Hepatocyte (in vitro differentiated cells): ENCODE data around the gene XPO4. TPM values are rescaled to one million over a fixed set of nuclear protein-coding genes. Genes with fewer than 3 reads are reported as not detected.

Experiments
- DNase-seq: peaks from one replicate; pipeline ENCODE4 v3.0.0-alpha.2; 2016; ENCODE audit warnings: low spot score
- H2AFZ ChIP-seq: fragments of 200-600 bp; sonication (generic); 2 replicates; pipeline ENCODE4 v1.6.0; 2016; ENCODE audit warnings: antibody characterized with exemption, mild to moderate bottlenecking
- H3K27ac ChIP-seq: fragments of 200-600 bp; sonication (generic); 2 replicates; pipeline ENCODE4 v1.5.1; 2016; ENCODE audit warnings: mild to moderate bottlenecking
- H3K27me3 ChIP-seq: fragments of 200-600 bp; sonication (generic); 2 replicates; pipeline ENCODE4 v1.6.1; 2016
- H3K36me3 ChIP-seq: fragments of 200-600 bp; sonication (generic); replicated peaks from 2 replicates; pipeline ENCODE4 v1.5.1; 2016; ENCODE audit warnings: low read depth; ENCODE audit not compliant: insufficient read depth
- H3K4me1 ChIP-seq: fragments of 200-600 bp; sonication (generic); 2 replicates; pipeline ENCODE4 v1.5.1; 2016; ENCODE audit warnings: mild to moderate bottlenecking, moderate library complexity; ENCODE audit not compliant: insufficient read depth
- H3K4me2 ChIP-seq: fragments of 200-600 bp; sonication (generic); 2 replicates; pipeline ENCODE4 v1.6.0; 2016
- H3K4me3 ChIP-seq: fragments of 200-600 bp; sonication (generic); 2 replicates; pipeline ENCODE4 v1.5.1; 2016; ENCODE audit warnings: mild to moderate bottlenecking
- H3K79me2 ChIP-seq: fragments of 200-600 bp; sonication (generic); 2 replicates; pipeline ENCODE4 v1.6.0; 2017; ENCODE audit warnings: mild to moderate bottlenecking
- H3K9me2 ChIP-seq: fragments of 200-600 bp; sonication (generic); replicated peaks from 2 replicates; pipeline ENCODE4 v1.6.0; 2017; ENCODE audit warnings: mild to moderate bottlenecking; ENCODE audit not compliant: insufficient read depth
- H3K9me3 ChIP-seq: fragments of 200-600 bp; sonication (generic); 2 replicates; pipeline ENCODE4 v1.5.1; 2016; ENCODE audit warnings: low read depth, mild to moderate bottlenecking
- H4K20me1 ChIP-seq: fragments of 200-600 bp; sonication (generic); 2 replicates; pipeline ENCODE4 v1.6.0; 2016; ENCODE audit warnings: mild to moderate bottlenecking; ENCODE audit not compliant: insufficient read depth, poor library complexity, severe bottlenecking
- EZH2 ChIP-seq: fragments of 200-600 bp; sonication (generic); IDR thresholded peaks from 2 replicates; pipeline ENCODE4 v1.6.1; 2016; ENCODE audit warnings: antibody characterized with exemption, mild to moderate bottlenecking, borderline replicate concordance
- EZH2phosphoT487 ChIP-seq: fragments of 200-600 bp; sonication (generic); IDR thresholded peaks from one replicate; pipeline ENCODE4 v1.6.1; 2018; ENCODE audit warnings: antibody characterized with exemption, mild to moderate bottlenecking, low read depth, moderate library complexity; ENCODE audit not compliant: unreplicated experiment, severe bottlenecking
- WGBS: methylation state at CpG from one replicate; pipeline ENCODE4 v1.1.6; 2016; ENCODE audit warnings: low lambda C conversion rate; ENCODE audit errors: missing lambda C conversion rate; 5-methylcytosine and 5-hydroxymethylcytosine counted together
- polyA plus RNA-seq: library from polyadenylated mRNA; unstranded; fragments of >200 nt; fragmentation: Nextera tagmentation; extraction: Ambion mirVana; gene quantifications from 2 replicates; pipeline ENCODE4 v1.2.1, GENCODE V29; 2016
- total RNA-seq: library from RNA; depleted of rRNA; stranded (reverse); fragments of >200 nt; gene quantifications from 2 replicates; pipeline ENCODE4 v1.2.3, GENCODE V29; 2014
- TF ChIP-seq, protein P1 (sequence below): fragments of 200-600 bp; sonication (generic); IDR thresholded peaks from 2 replicates; pipeline ENCODE4 v1.5.1; 2016; ENCODE audit warnings: antibody characterized with exemption, mild to moderate bottlenecking; ENCODE audit not compliant: poor library complexity

Gene XPO4
- total and polyA plus RNA-seq, 2 experiments from 2014 or later, result 3.4 to 20.7 TPM

- TF ChIP-seq EZH2phosphoT487 (no peak), EZH2 (no peak)
- TF ChIP-seq, protein P1, sequence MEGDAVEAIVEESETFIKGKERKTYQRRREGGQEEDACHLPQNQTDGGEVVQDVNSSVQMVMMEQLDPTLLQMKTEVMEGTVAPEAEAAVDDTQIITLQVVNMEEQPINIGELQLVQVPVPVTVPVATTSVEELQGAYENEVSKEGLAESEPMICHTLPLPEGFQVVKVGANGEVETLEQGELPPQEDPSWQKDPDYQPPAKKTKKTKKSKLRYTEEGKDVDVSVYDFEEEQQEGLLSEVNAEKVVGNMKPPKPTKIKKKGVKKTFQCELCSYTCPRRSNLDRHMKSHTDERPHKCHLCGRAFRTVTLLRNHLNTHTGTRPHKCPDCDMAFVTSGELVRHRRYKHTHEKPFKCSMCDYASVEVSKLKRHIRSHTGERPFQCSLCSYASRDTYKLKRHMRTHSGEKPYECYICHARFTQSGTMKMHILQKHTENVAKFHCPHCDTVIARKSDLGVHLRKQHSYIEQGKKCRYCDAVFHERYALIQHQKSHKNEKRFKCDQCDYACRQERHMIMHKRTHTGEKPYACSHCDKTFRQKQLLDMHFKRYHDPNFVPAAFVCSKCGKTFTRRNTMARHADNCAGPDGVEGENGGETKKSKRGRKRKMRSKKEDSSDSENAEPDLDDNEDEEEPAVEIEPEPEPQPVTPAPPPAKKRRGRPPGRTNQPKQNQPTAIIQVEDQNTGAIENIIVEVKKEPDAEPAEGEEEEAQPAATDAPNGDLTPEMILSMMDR, result no peak
- no peak overlapping the region for H3K4me2 ChIP-seq
- no peak for DNase-seq
- no peaks in the 10 kb centered on the region for H3K79me2 ChIP-seq
- no peaks in the 10 kb centered on the region for H3K9me2 ChIP-seq
- no peaks in the 10 kb centered on the region for H4K20me1 ChIP-seq
- 92% methylated on average over 6 of the region's 6 CpGs for WGBS
- H2AFZ ChIP-seq, result no peak overlapping the region
- no peak overlapping the region for H3K27ac ChIP-seq
- H3K4me1 ChIP-seq, result no peaks in the 10 kb centered on the region
- no peak overlapping the region for H3K4me3 ChIP-seq
- no peaks in the 10 kb centered on the region for H3K9me3 ChIP-seq
- H3K36me3 ChIP-seq, result no peaks in the 10 kb centered on the region
- no peaks in the 10 kb centered on the region for H3K27me3 ChIP-seq
These were observed 8.5 kb upstream of the XPO4 start for GRCh38 chr13:20911037-20911436.

DNA sequence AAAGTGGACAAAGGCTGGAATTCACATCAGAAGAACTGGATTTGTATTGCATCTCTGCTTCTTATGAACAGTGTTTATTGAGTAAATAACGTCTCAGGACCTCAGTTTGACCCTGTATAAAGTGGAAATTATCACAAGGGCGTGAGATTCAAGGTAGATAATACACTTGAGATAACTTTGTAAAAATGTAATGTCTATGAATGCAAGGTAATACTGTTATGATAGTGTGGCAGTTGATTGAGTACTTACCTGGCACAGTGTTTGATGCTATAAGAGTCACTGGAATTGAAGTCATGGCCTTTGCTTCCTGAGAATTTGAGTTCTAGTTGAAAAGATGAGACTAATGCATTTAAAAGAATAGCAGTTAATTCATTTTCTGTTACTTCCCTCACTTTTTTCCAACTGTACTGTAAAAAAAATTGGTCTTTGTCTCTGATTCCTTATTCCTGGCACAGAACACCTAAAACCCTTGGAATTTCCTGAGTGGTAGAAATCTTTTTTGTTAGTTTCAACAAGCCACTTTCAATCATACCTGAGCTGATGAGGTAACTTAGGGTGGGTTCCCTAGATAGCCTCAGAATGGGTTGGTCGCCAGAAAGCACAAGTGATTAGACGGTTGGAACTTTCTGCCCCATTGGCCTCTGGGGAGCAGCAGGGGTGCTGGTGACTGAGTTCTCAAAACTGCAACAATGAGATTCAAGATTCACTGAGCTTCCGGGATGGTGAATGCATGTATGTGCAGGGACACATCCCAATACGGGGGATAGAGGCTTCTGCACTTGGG, 6.4 kb upstream of the XPO4 start:
- Histone ChIP-seq H3K4me2 (no peak overlapping the region), H3K4me3 (no peak overlapping the region), H3K27ac (no peak overlapping the region), H3K27me3 (no peaks in the 10 kb centered on the region), H3K9me3 (no peaks in the 10 kb centered on the region), H3K4me1 (no peaks in the 10 kb centered on the region), H3K79me2 (no peaks in the 10 kb centered on the region), H3K9me2 (no peaks in the 10 kb centered on the region), H2AFZ (no peak overlapping the region), H3K36me3 (no peaks in the 10 kb centered on the region), H4K20me1 (no peaks in the 10 kb centered on the region)
- DNase-seq, result no peak
- WGBS, result 71% methylated on average over 6 of the region's 6 CpGs
- TF ChIP-seq, protein P1, result no peak
- no peak for TF ChIP-seq EZH2
- TF ChIP-seq EZH2phosphoT487, result no peak

GRCh38 chr13:20904908-20905307, 2.4 kb upstream of the XPO4 start:
- no peak for TF ChIP-seq EZH2phosphoT487
- TF ChIP-seq, protein P1, result no peak
- no peak for TF ChIP-seq EZH2
- Histone ChIP-seq H3K27me3 (no peaks in the 10 kb centered on the region), H3K4me1 (no peaks in the 10 kb centered on the region), H3K4me3 (no peak overlapping the region), H3K4me2 (no peak overlapping the region), H2AFZ (no peak overlapping the region), H3K36me3 (no peaks in the 10 kb centered on the region), H3K9me3 (no peaks in the 10 kb centered on the region), H3K79me2 (peaks cover 20% of the 10 kb centered on the region), H3K9me2 (no peaks in the 10 kb centered on the region), H4K20me1 (no peaks in the 10 kb centered on the region), H3K27ac (no peak overlapping the region)
- no peak for DNase-seq

DNA sequence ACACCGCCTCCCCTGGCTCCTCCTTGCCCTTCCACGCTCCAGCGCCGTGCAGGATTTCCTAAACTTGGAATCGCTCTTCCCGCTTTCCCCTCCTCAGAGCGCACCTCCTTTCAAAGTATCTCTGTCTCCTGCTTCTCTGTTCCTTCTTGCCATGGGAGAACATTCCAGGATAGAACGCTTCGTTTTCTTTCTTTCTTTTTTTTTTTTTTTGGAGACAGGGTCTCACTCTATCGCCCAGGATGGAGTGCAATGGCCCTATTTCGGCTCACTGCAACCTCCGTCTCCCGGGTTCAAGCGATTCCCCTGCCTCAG, 574 bp upstream of the XPO4 start:
- Histone ChIP-seq H3K9me3 (no peaks in the 10 kb centered on the region), H4K20me1 (no peaks in the 10 kb centered on the region), H3K27me3 (no peaks in the 10 kb centered on the region), H2AFZ (peak overlapping the region; percentile 88), H3K79me2 (peaks cover 38% of the 10 kb centered on the region), H3K4me1 (no peaks in the 10 kb centered on the region), H3K9me2 (no peaks in the 10 kb centered on the region), H3K27ac (peak overlapping the region; percentile 99), H3K4me3 (peak overlapping the region; percentile 83), H3K4me2 (peak overlapping the region; percentile 85), H3K36me3 (no peaks in the 10 kb centered on the region)
- no peak for DNase-seq
- 36% methylated on average over 12 of the region's 14 CpGs for WGBS
- TF ChIP-seq EZH2phosphoT487, result no peak
- TF ChIP-seq EZH2, result no peak
- TF ChIP-seq, protein P1, result no peak
